EH (cell line): ENCODE measurements around the gene HOXD11.

Experiments
- DNase-seq: peaks from one replicate; pipeline ENCODE4 v3.0.0-alpha.2; 2015; ENCODE audit warnings: low read depth

Gene HOXD11

GRCh38 chr2:176149481-176149938 lies 42.4 kb downstream of the HOXD11 start:
- DNase-seq: no peak

- DNase-seq: no peak
Measured at GRCh38 chr2:176149939-176150583, 43.0 kb downstream of the HOXD11 start.

GRCh38 chr2:176150584-176151441 lies 43.7 kb downstream of the HOXD11 start:
- DNase-seq: no peak

GRCh38 chr2:176151442-176152287 lies 44.6 kb downstream of the HOXD11 start, which contains the start of gene HOXD4:
Gene HOXD4 (plus strand): TSS chr2:176151550. CDS start chr2:176151634, 84 bp downstream.
- DNase-seq: no peak

- no peak for DNase-seq
Measured at GRCh38 chr2:176152350-176153181, 45.5 kb downstream of the HOXD11 start.

GRCh38 chr2:176154576-176155252 lies 47.6 kb downstream of the HOXD11 start:
- no peak for DNase-seq

- no peak for DNase-seq
Measured at GRCh38 chr2:176155356-176156044, 48.4 kb downstream of the HOXD11 start.

GRCh38 chr2:176156301-176156806 lies 49.3 kb downstream of the HOXD11 start:
- DNase-seq: no peak

- no peak for DNase-seq
Measured at GRCh38 chr2:176156807-176157498, 49.9 kb downstream of the HOXD11 start, which contains the start of gene HOXD3. Gene HOXD3 (plus strand): TSS chr2:176157307. CDS start chr2:176169115, 11,808 bp downstream.

- DNase-seq: no peak
Measured at GRCh38 chr2:176157499-176158185, 50.6 kb downstream of the HOXD11 start.

- no peak for DNase-seq
Measured at GRCh38 chr2:176158186-176158591, 51.1 kb downstream of the HOXD11 start.

GRCh38 chr2:176158855-176159662 lies 52.0 kb downstream of the HOXD11 start:
- no peak for DNase-seq
